HCT116 (cell line): ENCODE results near the gene LTBP4. TPM values are rescaled to one million over a fixed set of nuclear protein-coding genes. Genes with fewer than 3 reads are reported as not detected.

Experiments
- ATAC-seq: fragments of 200-7000 bp; cut with Tn5 transposase; 2 replicates; pipeline ENCODE4 v1.9.1; 2020; ENCODE audit warnings: mild to moderate bottlenecking, moderate library complexity
- BruUV-seq: library from RNA; stranded (reverse); fragments of 400-500 nt; replicated peaks from 2 replicates; lab custom pipeline; 2021; lab: Mats Ljungman, UMichigan
- CTCF ChIA-PET: fragments of 300-600 bp; sonication (Branson Sonifier 250); formaldehyde crosslinking; loops from one replicate; lab custom pipeline; 2021; ENCODE audit warnings: antibody characterized with exemption; lab: Charles Lee
- POLR2A ChIA-PET: fragments of 300-600, 350-600 bp; sonication (Branson Sonifier 250); formaldehyde crosslinking; loops from one replicate; lab custom pipeline; 2021; ENCODE audit warnings: antibody characterized with exemption; lab: Charles Lee
- RAD21 ChIA-PET, 2 experiments: fragments of 300-600 bp; sonication (Branson Sonifier 250); formaldehyde crosslinking; loops; one replicate each; lab custom pipeline; 2023; ENCODE audit warnings: low total read pairs in 2 of 2; ENCODE audit not compliant: uncharacterized antibody in 2 of 2, unreplicated experiment in 2 of 2, low non-redundant PET in 1 of 2; lab: Charles Lee
- DNase-seq: peaks from one replicate; pipeline ENCODE4 v3.0.0-alpha.2; 2010; ENCODE audit warnings: low read depth, low spot score
- H2AFZ ChIP-seq: fragments of 200-600 bp; shearing (Covaris generic), sonication (generic); 2 replicates; pipeline ENCODE4 v1.6.1; 2017; ENCODE audit warnings: low read depth, mixed run types, mixed read lengths, antibody characterized with exemption, low read length; ENCODE audit not compliant: poor library complexity, severe bottlenecking
- H3K27ac ChIP-seq: 2 replicates; pipeline ENCODE4 v1.5.1; 2012; ENCODE audit warnings: low read depth, low read length
- H3K27me3 ChIP-seq: fragments of 200-600 bp; sonication (generic); 2 replicates; pipeline ENCODE4 v1.6.1; 2016; ENCODE audit warnings: mixed run types, low read length, mixed read lengths; ENCODE audit not compliant: insufficient read depth
- H3K36me3 ChIP-seq, 2 experiments: fragments of 200-500 bp in 1 of 2; fragments of 200-600 bp in 1 of 2; sonication (Bioruptor generic) in 1 of 2; sonication (generic) in 1 of 2; 2 replicates each; pipeline versions ENCODE4 v1.5.1 to v1.6.1; 2014 to 2016; ENCODE audit warnings: low read length in 2 of 2, inconsistent platforms in 1 of 2, mixed read lengths in 1 of 2, mixed run types in 1 of 2; ENCODE audit not compliant: insufficient read depth in 2 of 2, control insufficient read depth in 1 of 2
- H3K4me1 ChIP-seq, 2 experiments: fragments of 200-600 bp in 1 of 2; sonication (generic) in 1 of 2; 2 replicates each; pipeline versions ENCODE4 v1.5.1 to v1.6.1; 2012 to 2017; ENCODE audit warnings: low read length in 2 of 2, inconsistent platforms in 1 of 2, mild to moderate bottlenecking in 1 of 2, mixed read lengths in 1 of 2, mixed run types in 1 of 2, moderate library complexity in 1 of 2; ENCODE audit not compliant: insufficient read depth in 2 of 2, control insufficient read depth in 1 of 2
- H3K4me2 ChIP-seq: fragments of 200-600 bp; sonication (generic); 2 replicates; pipeline ENCODE4 v1.6.1; 2017; ENCODE audit warnings: mixed run types, low read length, mixed read lengths
- H3K4me3 ChIP-seq, 2 experiments: fragments of 200-600 bp in 1 of 2; sonication (generic) in 1 of 2; replicated peaks in 1 of 2; 2 replicates each; pipeline ENCODE4 v1.5.1; 2011 to 2016; ENCODE audit warnings: low read length in 2 of 2, control low read depth in 1 of 2, low read depth in 1 of 2, mild to moderate bottlenecking in 1 of 2, mixed read lengths in 1 of 2, mixed run types in 1 of 2
- H3K79me2 ChIP-seq: fragments of 200-600 bp; sonication (generic); 2 replicates; pipeline ENCODE4 v1.6.1; 2017; ENCODE audit warnings: mild to moderate bottlenecking, mixed run types, low read length, moderate library complexity, mixed read lengths; ENCODE audit not compliant: insufficient read depth
- H3K9ac ChIP-seq: fragments of 200-600 bp; sonication (generic); 2 replicates; pipeline ENCODE4 v1.6.1; 2016; ENCODE audit warnings: low read length, mixed read lengths
- H3K9me2 ChIP-seq: fragments of 200-600 bp; sonication (generic), shearing (Covaris generic); 2 replicates; pipeline ENCODE4 v1.6.1; 2017; ENCODE audit warnings: mixed run types, mild to moderate bottlenecking, moderate library complexity; ENCODE audit not compliant: insufficient read depth
- H3K9me3 ChIP-seq, 2 experiments: fragments of 200-500 bp in 1 of 2; fragments of 200-600 bp in 1 of 2; sonication (Bioruptor generic) in 1 of 2; sonication (generic) in 1 of 2; 2 replicates each; pipeline ENCODE4 v1.6.1; 2014 to 2017; ENCODE audit warnings: low read length in 2 of 2, mixed read lengths in 2 of 2, inconsistent platforms in 1 of 2, low read depth in 1 of 2, mild to moderate bottlenecking in 1 of 2, mixed run types in 1 of 2, moderate library complexity in 1 of 2; ENCODE audit not compliant: control insufficient read depth in 1 of 2, insufficient read depth in 1 of 2
- H4K20me1 ChIP-seq: fragments of 200-600 bp; sonication (generic), shearing (Covaris generic); 2 replicates; pipeline ENCODE4 v1.6.1; 2017; ENCODE audit warnings: mixed run types, mild to moderate bottlenecking, moderate library complexity; ENCODE audit not compliant: insufficient read depth
- EGR1 ChIP-seq: IDR thresholded peaks from 2 replicates; pipeline ENCODE4 v1.6.1; 2012; ENCODE audit warnings: low read depth
- ELF1 ChIP-seq: IDR thresholded peaks from 2 replicates; pipeline ENCODE4 v1.6.1; 2012; ENCODE audit warnings: low read depth, borderline replicate concordance
- POLR2AphosphoS5 ChIP-seq: IDR thresholded peaks from 2 replicates; pipeline ENCODE4 v1.6.1; 2011; ENCODE audit warnings: mild to moderate bottlenecking, low read depth, low read length, moderate library complexity
- RAD21 ChIP-seq: IDR thresholded peaks from 2 replicates; pipeline ENCODE4 v1.6.1; 2012; ENCODE audit warnings: low read depth, mild to moderate bottlenecking
- SIN3A ChIP-seq: IDR thresholded peaks from 2 replicates; pipeline ENCODE4 v1.6.1; 2012; ENCODE audit warnings: low read depth
- SRF ChIP-seq: IDR thresholded peaks from 2 replicates; pipeline ENCODE4 v1.6.1; 2012; ENCODE audit warnings: low read depth
- TCF7L2 ChIP-seq: IDR thresholded peaks from 2 replicates; pipeline ENCODE4 v1.7.0; 2011; ENCODE audit warnings: borderline replicate concordance, inconsistent platforms; ENCODE audit not compliant: insufficient read depth, insufficient read length; ENCODE audit errors: extremely low read depth
- intact Hi-C: fragments of 100-400 bp; cut with micrococcal nuclease; formaldehyde crosslinking; loops from 2 replicates; pipeline ENCODE4 v1.10.0; 2022
- total RNA-seq: library from RNA; stranded (reverse); gene quantifications from one replicate; pipeline ENCODE4 v1.2.1, GENCODE V29; 2021; ENCODE audit not compliant: unreplicated experiment
- TF ChIP-seq, protein P1 (sequence below): IDR thresholded peaks from 2 replicates; pipeline ENCODE4 v1.6.1; 2012; ENCODE audit warnings: low read depth
- TF ChIP-seq, protein P2 (sequence below): IDR thresholded peaks from 2 replicates; pipeline ENCODE4 v1.6.1; 2011; ENCODE audit warnings: mild to moderate bottlenecking, low read length, moderate library complexity; ENCODE audit not compliant: insufficient replicate concordance; ENCODE audit errors: extremely low read depth
- TF ChIP-seq, protein P3 (sequence below): IDR thresholded peaks from 2 replicates; pipeline ENCODE4 v1.6.1; 2012
- TF ChIP-seq, protein P4 (sequence below), 3 experiments: fragments of 200-600 bp in 1 of 3; sonication (generic) in 1 of 3; IDR thresholded peaks in 2 of 3; conservative IDR thresholded peaks in 1 of 3; 2 replicates each; pipeline ENCODE4 v1.5.1; 2012 to 2017; ENCODE audit warnings: low read depth in 2 of 3, low read length in 2 of 3, antibody characterized with exemption in 1 of 3, borderline replicate concordance in 1 of 3, control low read depth in 1 of 3, mild to moderate bottlenecking in 1 of 3, mixed read lengths in 1 of 3, mixed run types in 1 of 3, moderate library complexity in 1 of 3; ENCODE audit not compliant: insufficient read depth in 1 of 3

The LTBP4 gene
- total RNA-seq, 1 experiment from 2014 or later: 310 TPM

DNA sequence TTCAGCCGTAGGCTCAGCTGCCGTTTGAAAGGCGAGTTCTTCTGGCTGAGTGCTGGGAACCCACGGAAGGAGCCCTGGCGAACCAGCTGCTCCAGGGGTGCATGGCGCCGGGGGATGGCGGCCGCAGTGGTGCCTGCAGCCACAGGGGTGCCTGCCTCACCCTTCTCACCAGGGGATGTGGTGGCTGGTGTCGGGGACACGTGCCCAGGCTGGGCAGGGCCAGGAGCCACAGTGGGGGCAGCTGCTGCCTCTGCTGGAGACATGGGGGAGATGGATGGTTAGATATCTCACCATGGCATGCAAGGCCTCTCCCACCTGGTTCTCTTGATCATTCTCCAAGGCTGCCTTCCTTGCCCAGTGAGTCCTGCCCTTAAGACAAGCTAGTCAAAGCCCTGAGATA is 72.2 kb downstream of the LTBP4 start:
- H2AFZ ChIP-seq: no peak overlapping the region
- ChIA-PET CTCF (no interaction called here), POLR2A (no interaction called here), RAD21 (no interaction called here)
- ATAC-seq (no peak), DNase-seq (no peak)
- H3K9ac ChIP-seq: no peak overlapping the region
- H3K4me3 ChIP-seq: no peak overlapping the region
- intact Hi-C loops: no loop called here
- H3K79me2 ChIP-seq: no peaks in the 10 kb centered on the region
- H3K27ac ChIP-seq: no peak overlapping the region
- H3K4me1 ChIP-seq: no peaks in the 10 kb centered on the region; a peak in 1 of 4 replicates
- BruUV-seq: no TSS peak
- peaks cover 0 to 12% of the 10 kb centered on the region in 2 experiments; a peak in 1 of 4 replicates for H3K9me3 ChIP-seq
- TF ChIP-seq, protein P1, sequence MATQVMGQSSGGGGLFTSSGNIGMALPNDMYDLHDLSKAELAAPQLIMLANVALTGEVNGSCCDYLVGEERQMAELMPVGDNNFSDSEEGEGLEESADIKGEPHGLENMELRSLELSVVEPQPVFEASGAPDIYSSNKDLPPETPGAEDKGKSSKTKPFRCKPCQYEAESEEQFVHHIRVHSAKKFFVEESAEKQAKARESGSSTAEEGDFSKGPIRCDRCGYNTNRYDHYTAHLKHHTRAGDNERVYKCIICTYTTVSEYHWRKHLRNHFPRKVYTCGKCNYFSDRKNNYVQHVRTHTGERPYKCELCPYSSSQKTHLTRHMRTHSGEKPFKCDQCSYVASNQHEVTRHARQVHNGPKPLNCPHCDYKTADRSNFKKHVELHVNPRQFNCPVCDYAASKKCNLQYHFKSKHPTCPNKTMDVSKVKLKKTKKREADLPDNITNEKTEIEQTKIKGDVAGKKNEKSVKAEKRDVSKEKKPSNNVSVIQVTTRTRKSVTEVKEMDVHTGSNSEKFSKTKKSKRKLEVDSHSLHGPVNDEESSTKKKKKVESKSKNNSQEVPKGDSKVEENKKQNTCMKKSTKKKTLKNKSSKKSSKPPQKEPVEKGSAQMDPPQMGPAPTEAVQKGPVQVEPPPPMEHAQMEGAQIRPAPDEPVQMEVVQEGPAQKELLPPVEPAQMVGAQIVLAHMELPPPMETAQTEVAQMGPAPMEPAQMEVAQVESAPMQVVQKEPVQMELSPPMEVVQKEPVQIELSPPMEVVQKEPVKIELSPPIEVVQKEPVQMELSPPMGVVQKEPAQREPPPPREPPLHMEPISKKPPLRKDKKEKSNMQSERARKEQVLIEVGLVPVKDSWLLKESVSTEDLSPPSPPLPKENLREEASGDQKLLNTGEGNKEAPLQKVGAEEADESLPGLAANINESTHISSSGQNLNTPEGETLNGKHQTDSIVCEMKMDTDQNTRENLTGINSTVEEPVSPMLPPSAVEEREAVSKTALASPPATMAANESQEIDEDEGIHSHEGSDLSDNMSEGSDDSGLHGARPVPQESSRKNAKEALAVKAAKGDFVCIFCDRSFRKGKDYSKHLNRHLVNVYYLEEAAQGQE: no peak
- TF ChIP-seq SRF (no peak), TCF7L2 (no peak), ELF1 (no peak), POLR2AphosphoS5 (no peak), RAD21 (no peak), SIN3A (no peak), EGR1 (no peak)
- TF ChIP-seq, protein P2, sequence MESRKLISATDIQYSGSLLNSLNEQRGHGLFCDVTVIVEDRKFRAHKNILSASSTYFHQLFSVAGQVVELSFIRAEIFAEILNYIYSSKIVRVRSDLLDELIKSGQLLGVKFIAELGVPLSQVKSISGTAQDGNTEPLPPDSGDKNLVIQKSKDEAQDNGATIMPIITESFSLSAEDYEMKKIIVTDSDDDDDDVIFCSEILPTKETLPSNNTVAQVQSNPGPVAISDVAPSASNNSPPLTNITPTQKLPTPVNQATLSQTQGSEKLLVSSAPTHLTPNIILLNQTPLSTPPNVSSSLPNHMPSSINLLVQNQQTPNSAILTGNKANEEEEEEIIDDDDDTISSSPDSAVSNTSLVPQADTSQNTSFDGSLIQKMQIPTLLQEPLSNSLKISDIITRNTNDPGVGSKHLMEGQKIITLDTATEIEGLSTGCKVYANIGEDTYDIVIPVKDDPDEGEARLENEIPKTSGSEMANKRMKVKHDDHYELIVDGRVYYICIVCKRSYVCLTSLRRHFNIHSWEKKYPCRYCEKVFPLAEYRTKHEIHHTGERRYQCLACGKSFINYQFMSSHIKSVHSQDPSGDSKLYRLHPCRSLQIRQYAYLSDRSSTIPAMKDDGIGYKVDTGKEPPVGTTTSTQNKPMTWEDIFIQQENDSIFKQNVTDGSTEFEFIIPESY: no peak
- TF ChIP-seq, protein P3, sequence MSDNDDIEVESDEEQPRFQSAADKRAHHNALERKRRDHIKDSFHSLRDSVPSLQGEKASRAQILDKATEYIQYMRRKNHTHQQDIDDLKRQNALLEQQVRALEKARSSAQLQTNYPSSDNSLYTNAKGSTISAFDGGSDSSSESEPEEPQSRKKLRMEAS: no peak
- TF ChIP-seq, protein P4, sequence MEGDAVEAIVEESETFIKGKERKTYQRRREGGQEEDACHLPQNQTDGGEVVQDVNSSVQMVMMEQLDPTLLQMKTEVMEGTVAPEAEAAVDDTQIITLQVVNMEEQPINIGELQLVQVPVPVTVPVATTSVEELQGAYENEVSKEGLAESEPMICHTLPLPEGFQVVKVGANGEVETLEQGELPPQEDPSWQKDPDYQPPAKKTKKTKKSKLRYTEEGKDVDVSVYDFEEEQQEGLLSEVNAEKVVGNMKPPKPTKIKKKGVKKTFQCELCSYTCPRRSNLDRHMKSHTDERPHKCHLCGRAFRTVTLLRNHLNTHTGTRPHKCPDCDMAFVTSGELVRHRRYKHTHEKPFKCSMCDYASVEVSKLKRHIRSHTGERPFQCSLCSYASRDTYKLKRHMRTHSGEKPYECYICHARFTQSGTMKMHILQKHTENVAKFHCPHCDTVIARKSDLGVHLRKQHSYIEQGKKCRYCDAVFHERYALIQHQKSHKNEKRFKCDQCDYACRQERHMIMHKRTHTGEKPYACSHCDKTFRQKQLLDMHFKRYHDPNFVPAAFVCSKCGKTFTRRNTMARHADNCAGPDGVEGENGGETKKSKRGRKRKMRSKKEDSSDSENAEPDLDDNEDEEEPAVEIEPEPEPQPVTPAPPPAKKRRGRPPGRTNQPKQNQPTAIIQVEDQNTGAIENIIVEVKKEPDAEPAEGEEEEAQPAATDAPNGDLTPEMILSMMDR (IDR thresholded peaks at IDR 0.05 in 2 of 3, conservative IDR thresholded peaks at IDR 0.05 in 1 of 3; ENCODE audit: borderline replicate concordance in 1 of 3, insufficient read depth in 1 of 3, low read depth in 2 of 3, low read length in 2 of 3): no peak
- no peaks in the 10 kb centered on the region for H3K9me2 ChIP-seq
- H4K20me1 ChIP-seq: no peaks in the 10 kb centered on the region
- no peaks in the 10 kb centered on the region for H3K27me3 ChIP-seq
- peaks cover 64 to 70% of the 10 kb centered on the region in 2 experiments for H3K36me3 ChIP-seq
- H3K4me2 ChIP-seq: no peak overlapping the region
